Bronchial epithelial cell (primary cell): ENCODE data around the gene TRMO. TPM values are rescaled to one million over a fixed set of nuclear protein-coding genes. Genes with fewer than 3 reads are reported as not detected.
"Not testable (repeated sequence)": the region's sequence is repeated elsewhere in the genome, so short reads cannot be mapped to it uniquely, and the experiment has no call there.

Source experiments
- DNase-seq: peaks from one replicate; pipeline ENCODE4 v3.0.0-alpha.2; 2010; ENCODE audit warnings: low read depth
- FAIRE-seq: peaks from 2 replicates; lab custom pipeline; 2011; peaks lifted over from hg19 to GRCh38; lab: Jason Lieb, UNC
- H3K27me3 ChIP-seq: 2 replicates; pipeline ENCODE4 v1.5.1; 2011; ENCODE audit warnings: low read length; ENCODE audit not compliant: control insufficient read depth, insufficient read depth
- H3K36me3 ChIP-seq: 2 replicates; pipeline ENCODE4 v1.5.1; 2011; ENCODE audit warnings: low read length; ENCODE audit not compliant: control insufficient read depth, insufficient read depth
- H3K4me3 ChIP-seq: 2 replicates; pipeline ENCODE4 v1.5.1; 2011; ENCODE audit warnings: mild to moderate bottlenecking, low read depth, low read length, control low read depth
- CTCF ChIP-seq: IDR thresholded peaks from 2 replicates; pipeline ENCODE4 v1.5.1; 2011; ENCODE audit warnings: mild to moderate bottlenecking, moderate library complexity, low read length, control low read depth, inconsistent platforms; ENCODE audit not compliant: insufficient read depth, severe bottlenecking
- total RNA-seq: library from RNA; depleted of rRNA; stranded (reverse); fragments of >200 nt; gene quantifications from 2 replicates; pipeline ENCODE4 v1.2.1, GENCODE V29; 2014

Gene TRMO
- total RNA-seq, 1 donor from 2014 or later = 25.0 TPM

- Histone ChIP-seq H3K36me3 (no peaks in the 10 kb centered on the region), H3K27me3 (no peaks in the 10 kb centered on the region), H3K4me3 (no peak overlapping the region)
- no peak for FAIRE-seq
- DNase-seq = no peak
- no peak for TF ChIP-seq CTCF
These were observed 36.7 kb upstream of the TRMO start for GRCh38 chr9:97958812-97959511.

- H3K36me3 ChIP-seq = no peaks in the 10 kb centered on the region
- TF ChIP-seq CTCF = no peak
- H3K27me3 ChIP-seq = no peaks in the 10 kb centered on the region
- DNase-seq (no peak), FAIRE-seq (no peak)
- no peak overlapping the region for H3K4me3 ChIP-seq
These were observed 34.0 kb upstream of the TRMO start for GRCh38 chr9:97956331-97956730.

- H3K4me3 ChIP-seq = no peak overlapping the region
These were observed 32.3 kb upstream of the TRMO start for GRCh38 chr9:97954550-97954989.

GRCh38 chr9:97950873-97951272 is 28.6 kb upstream of the TRMO start:
- FAIRE-seq, H3K4me3 ChIP-seq, H3K27me3 ChIP-seq, DNase-seq, H3K36me3 ChIP-seq: not testable (repeated sequence)

More at GRCh38 chr9:97954550-97954989, 32.3 kb upstream of the TRMO start:
- Histone ChIP-seq H3K27me3 (no peaks in the 10 kb centered on the region), H3K36me3 (no peaks in the 10 kb centered on the region)
- TF ChIP-seq CTCF = peak; percentile 87
- FAIRE-seq = no peak
- peak; percentile 63 for DNase-seq

- H3K4me3 ChIP-seq, FAIRE-seq, H3K36me3 ChIP-seq, H3K27me3 ChIP-seq, DNase-seq: not testable (repeated sequence)
These were observed 24.8 kb upstream of the TRMO start for GRCh38 chr9:97947094-97947493.

- not testable (repeated sequence) for H3K27me3 ChIP-seq, H3K36me3 ChIP-seq, DNase-seq, FAIRE-seq, H3K4me3 ChIP-seq
These were observed 23.2 kb upstream of the TRMO start for GRCh38 chr9:97945470-97945869.

- no peak overlapping the region for H3K4me3 ChIP-seq
- FAIRE-seq (no peak), DNase-seq (no peak)
- H3K27me3 ChIP-seq = peaks cover 8% of the 10 kb centered on the region
- no peaks in the 10 kb centered on the region for H3K36me3 ChIP-seq
- no peak for TF ChIP-seq CTCF
These were observed 22.3 kb upstream of the TRMO start for GRCh38 chr9:97944612-97945011.
